A549 treated with DMSO at 1 μM for 4 hours (cell line): ENCODE results near the gene NCAM2. TPM values are rescaled to one million over a fixed set of nuclear protein-coding genes. Genes with fewer than 3 reads are reported as not detected.

Experiments
- total RNA-seq: library from RNA; stranded (reverse); fragments of 200-300 nt; extraction: Qiagen RNA extraction; gene quantifications from 5 replicates; pipeline ENCODE4 v1.2.3, GENCODE V29; 2022; ENCODE audit warnings: low read depth

Gene NCAM2
- not detected in 5 replicates for total RNA-seq

DNA sequence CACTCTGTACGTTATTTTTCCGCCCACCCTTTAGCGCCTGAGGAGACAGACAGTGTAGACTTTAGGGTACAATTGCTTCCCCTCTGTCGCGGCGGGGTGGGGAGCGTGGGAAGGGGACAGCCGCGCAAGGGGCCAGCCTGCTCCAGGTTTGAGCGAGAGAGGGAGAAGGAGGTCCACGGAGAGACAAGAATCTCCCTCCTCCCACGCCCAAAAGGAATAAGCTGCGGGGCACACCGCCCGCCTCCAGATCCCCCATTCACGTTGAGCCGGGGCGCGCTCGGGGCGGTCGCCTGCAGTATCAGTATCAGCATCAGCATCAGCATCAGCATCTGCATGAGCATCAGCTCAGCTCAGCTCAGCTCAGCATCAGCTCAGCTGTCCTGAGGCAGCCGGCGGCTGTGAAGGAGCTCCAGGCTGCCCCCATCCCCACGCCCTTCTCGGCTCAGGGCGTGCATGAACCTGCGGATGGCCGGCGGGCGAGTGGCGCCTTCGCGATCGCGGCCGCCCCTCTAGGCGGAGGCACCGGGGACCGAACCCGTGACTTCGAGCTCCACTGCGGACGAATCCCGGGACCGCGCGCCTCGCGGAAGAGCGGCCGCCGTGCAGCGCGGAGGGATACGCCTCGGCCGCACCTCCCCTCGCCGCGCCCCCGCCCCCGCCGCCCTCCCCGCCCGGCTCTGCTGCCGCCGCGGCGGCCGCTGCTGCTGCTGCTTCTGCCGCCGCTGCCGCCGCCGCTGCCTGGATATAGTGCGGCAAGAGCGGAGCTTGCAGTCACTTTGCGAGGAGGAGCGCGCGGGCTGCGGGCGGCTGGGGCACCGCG lies at the start of gene NCAM2:
NCAM2 (plus strand) TSS at position 774 of the 820 bp plus-strand sequence.

